IMR-90 (cell line): Measurements from ENCODE around the gene PTH.

Source experiments
- CEBPB ChIP-seq: IDR thresholded peaks from 2 replicates; pipeline ENCODE4 v1.6.1; 2012; ENCODE audit warnings: low read depth, low read length, improper control_type of control experiment
- FOS ChIP-seq: fragments of 150-350 bp; IDR thresholded peaks from 2 replicates; pipeline ENCODE4 v1.6.1; 2016; ENCODE audit warnings: low read depth, low read length
- MAFK ChIP-seq: IDR thresholded peaks from 2 replicates; pipeline ENCODE4 v1.6.1; 2012; ENCODE audit warnings: low read depth, low read length, improper control_type of control experiment
- MAZ ChIP-seq: IDR thresholded peaks from 2 replicates; pipeline ENCODE4 v1.6.1; 2012; ENCODE audit warnings: low read depth, mild to moderate bottlenecking, low read length, improper control_type of control experiment, moderate library complexity, borderline replicate concordance
- MXI1 ChIP-seq: IDR thresholded peaks from 2 replicates; pipeline ENCODE4 v1.6.1; 2012; ENCODE audit warnings: low read depth, mild to moderate bottlenecking, low read length, moderate library complexity, borderline replicate concordance
- POLR2A ChIP-seq: IDR thresholded peaks from 2 replicates; pipeline ENCODE4 v1.6.1; 2012; ENCODE audit warnings: mild to moderate bottlenecking, low read depth, low read length
- RAD21 ChIP-seq: IDR thresholded peaks from 2 replicates; pipeline ENCODE4 v1.6.1; 2012; ENCODE audit warnings: low read length, improper control_type of control experiment
- RCOR1 ChIP-seq: IDR thresholded peaks from 2 replicates; pipeline ENCODE4 v1.6.1; 2012; ENCODE audit warnings: mild to moderate bottlenecking, low read length, improper control_type of control experiment; ENCODE audit not compliant: insufficient replicate concordance
- RFX5 ChIP-seq: IDR thresholded peaks from 2 replicates; pipeline ENCODE4 v1.8.0; 2012; ENCODE audit warnings: low read depth, mild to moderate bottlenecking, low read length, moderate library complexity
- SMC3 ChIP-seq: fragments of 150-350 bp; IDR thresholded peaks from 2 replicates; pipeline ENCODE4 v1.6.1; 2016; ENCODE audit warnings: low read depth, mild to moderate bottlenecking, antibody characterized with exemption, low read length, moderate library complexity
- TF ChIP-seq, protein P1 (sequence below): conservative IDR thresholded peaks from 2 replicates; pipeline ENCODE4 v1.5.1; 2012; ENCODE audit warnings: mild to moderate bottlenecking, low read depth, low read length, improper control_type of control experiment
- TF ChIP-seq, protein P2 (sequence below): fragments of 150-350 bp; IDR thresholded peaks from 2 replicates; pipeline ENCODE4 v1.6.1; 2017; ENCODE audit warnings: mild to moderate bottlenecking, antibody characterized with exemption, low read length, low read depth
- TF ChIP-seq, protein P3 (sequence below): fragments of 150-350 bp; IDR thresholded peaks from 2 replicates; pipeline ENCODE4 v1.6.1; 2016; ENCODE audit warnings: low read depth, mild to moderate bottlenecking, low read length, moderate library complexity, borderline replicate concordance

DNA sequence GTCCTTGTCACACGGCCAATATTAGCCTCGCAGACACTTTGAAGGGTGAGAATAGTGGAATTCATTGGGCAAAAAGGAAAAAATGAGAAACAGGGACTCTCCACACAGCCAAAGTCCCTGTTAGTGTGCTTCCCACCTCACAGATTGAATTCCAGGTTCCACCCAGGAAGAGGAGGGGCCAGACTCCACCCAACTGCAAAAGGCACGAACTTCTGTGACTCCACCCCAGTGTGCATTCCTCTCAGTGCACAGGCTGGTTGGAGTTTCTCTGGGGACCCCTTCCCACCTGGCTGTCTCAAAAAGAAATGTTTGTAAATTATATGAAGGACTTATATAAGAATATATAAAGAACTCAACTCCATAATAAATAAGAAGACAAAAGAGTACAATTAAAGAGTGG, 20.7 kb downstream of the PTH start:
- TF ChIP-seq MAFK (no peak), POLR2A (no peak), RCOR1 (no peak), RFX5 (no peak), RAD21 (no peak), MXI1 (no peak), FOS (no peak), MAZ (no peak), SMC3 (no peak), CEBPB (no peak)
- TF ChIP-seq, protein P1, sequence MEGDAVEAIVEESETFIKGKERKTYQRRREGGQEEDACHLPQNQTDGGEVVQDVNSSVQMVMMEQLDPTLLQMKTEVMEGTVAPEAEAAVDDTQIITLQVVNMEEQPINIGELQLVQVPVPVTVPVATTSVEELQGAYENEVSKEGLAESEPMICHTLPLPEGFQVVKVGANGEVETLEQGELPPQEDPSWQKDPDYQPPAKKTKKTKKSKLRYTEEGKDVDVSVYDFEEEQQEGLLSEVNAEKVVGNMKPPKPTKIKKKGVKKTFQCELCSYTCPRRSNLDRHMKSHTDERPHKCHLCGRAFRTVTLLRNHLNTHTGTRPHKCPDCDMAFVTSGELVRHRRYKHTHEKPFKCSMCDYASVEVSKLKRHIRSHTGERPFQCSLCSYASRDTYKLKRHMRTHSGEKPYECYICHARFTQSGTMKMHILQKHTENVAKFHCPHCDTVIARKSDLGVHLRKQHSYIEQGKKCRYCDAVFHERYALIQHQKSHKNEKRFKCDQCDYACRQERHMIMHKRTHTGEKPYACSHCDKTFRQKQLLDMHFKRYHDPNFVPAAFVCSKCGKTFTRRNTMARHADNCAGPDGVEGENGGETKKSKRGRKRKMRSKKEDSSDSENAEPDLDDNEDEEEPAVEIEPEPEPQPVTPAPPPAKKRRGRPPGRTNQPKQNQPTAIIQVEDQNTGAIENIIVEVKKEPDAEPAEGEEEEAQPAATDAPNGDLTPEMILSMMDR, result no peak
- TF ChIP-seq, protein P2, sequence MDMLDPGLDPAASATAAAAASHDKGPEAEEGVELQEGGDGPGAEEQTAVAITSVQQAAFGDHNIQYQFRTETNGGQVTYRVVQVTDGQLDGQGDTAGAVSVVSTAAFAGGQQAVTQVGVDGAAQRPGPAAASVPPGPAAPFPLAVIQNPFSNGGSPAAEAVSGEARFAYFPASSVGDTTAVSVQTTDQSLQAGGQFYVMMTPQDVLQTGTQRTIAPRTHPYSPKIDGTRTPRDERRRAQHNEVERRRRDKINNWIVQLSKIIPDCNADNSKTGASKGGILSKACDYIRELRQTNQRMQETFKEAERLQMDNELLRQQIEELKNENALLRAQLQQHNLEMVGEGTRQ, result no peak
- TF ChIP-seq, protein P3, sequence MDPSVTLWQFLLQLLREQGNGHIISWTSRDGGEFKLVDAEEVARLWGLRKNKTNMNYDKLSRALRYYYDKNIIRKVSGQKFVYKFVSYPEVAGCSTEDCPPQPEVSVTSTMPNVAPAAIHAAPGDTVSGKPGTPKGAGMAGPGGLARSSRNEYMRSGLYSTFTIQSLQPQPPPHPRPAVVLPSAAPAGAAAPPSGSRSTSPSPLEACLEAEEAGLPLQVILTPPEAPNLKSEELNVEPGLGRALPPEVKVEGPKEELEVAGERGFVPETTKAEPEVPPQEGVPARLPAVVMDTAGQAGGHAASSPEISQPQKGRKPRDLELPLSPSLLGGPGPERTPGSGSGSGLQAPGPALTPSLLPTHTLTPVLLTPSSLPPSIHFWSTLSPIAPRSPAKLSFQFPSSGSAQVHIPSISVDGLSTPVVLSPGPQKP, result no peak
